Measurements from ENCODE around the gene ONECUT1.

ONECUT1 gene

DNA sequence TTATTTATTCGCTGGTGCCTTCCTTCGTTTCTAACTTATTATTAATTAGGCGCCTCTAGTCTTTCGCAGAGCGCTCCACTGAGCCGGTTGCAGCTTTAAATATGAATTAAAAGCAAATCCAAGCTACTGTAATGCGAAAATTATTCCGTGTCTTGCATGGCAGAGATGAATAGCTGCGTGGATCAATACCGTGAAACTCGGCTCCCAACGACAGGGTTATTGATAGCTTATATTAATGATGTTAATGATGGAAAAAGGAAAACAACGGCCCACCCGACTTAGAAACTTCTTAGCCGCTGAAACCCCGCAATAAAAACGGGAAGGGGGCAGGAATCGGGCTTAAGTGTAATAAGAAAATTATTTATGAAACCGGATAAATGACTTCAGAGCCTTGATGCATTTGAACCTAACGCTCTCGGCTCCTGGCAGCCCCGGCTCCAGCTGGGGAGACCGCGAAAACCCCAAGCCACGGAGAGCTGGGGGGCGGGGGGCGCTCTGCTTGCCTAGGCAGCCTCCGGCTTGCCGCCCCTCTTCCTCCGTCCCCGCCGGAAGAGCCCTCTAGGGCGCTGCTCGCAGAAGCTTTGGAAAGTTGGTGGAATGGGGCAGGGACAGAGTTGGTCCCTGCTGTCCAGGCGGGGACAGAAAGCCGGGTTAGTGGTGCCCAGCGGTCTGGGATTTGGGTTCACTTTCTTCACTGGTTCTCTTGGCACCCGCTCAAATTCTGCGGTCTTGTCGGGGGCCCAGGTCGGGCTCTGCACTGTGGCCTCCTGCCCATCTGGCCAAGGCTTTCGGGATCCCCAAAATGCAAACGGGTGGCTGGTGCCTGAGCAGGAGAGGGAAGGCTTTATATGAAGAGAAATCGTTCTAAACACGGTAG lies 7.7 kb upstream of the ONECUT1 start:
- in situ Hi-C loops (cut with MboI; ENCODE audit: low sequenced_read_pairs) = no loop called here

DNA sequence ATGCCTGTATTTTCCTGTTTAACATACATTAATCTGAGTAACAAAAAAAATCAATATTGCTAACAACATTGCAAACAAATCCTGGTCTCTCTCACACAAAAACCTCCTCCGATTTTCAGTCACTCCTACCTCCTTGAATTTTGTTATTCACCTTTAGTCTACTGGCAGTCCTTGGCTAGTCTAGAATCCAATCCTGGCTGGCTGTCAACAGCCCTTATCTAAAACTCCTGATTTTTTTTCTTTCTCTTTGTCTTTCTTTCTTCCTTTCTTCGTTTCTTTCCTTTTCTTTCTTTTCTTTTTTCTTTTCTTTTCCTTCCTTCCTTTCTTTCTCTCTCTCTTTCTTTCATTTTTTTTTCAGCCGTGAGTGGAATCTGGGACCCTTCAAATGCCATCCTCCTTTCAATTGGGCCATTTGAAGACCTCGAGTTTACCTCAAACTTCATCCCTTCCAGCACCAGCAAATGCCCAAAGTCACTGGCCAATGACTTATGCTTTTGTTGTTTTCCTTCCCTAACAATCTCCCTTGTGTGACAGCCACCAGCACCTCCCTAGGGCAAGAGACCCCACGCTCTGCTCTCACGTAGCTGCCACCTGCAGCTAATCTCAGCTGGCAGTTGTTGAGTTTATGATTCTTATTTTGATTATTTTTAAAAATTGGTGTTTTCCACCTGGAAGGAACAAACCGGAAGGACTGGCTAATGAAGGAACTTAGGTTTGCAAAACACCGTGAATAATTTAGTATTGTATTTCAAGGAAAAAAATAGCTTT lies 6.8 kb upstream of the ONECUT1 start:
- in situ Hi-C loops (cut with MboI; ENCODE audit: low sequenced_read_pairs) = no loop called here

DNA sequence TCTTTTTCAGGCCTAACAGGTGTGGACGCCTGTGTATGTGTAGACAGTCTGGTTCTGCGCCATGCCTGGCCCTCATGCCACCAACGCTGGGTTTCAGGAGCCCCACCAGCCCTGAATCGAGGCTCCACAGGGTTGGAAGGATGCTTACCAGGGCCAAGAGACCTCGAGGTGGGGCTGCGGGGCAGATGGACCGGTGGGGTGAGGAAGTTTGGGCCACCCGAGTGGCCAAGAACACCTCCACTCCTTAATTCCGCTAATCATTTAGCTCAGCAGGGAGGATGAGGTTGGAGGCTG lies 6.0 kb upstream of the ONECUT1 start:
- in situ Hi-C loops (cut with MboI; ENCODE audit: low sequenced_read_pairs) = no loop called here

DNA sequence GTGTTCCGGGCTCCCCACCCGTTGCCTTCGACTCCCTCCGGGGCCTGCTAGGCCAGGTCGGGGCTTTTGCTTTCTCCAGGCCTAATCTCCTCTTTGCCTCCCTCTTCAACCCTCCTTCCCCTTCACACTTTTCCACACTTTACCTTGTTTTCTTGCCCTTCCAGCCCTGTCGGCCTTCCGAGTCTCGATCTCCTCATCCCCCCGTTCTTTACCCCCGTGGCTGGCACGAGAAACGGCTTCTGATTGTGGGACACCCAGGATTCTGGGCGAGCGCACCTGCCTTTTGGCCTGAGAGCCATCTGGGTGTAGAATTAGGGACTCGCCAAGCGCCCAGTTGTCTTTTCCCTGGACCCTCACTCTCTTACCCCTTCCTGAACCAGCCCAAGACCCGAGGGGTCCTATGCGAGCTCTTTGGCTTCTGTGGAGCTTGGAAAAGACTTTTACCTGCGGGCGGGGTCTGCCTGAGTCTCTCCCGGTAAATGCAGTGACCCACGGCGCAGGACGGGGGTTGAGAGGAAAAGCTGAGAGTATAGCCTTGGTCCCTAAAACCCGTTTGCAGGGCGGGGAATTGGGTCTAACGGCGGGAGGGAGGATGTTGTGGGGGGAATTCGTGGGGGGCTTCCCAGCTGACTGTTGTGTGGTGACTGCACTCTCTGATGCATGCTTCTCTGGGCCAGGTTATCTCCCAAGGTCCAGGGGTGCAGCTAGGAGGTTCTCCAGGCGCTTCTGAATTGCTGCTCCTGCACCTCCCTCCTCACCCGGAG lies 5.5 kb upstream of the ONECUT1 start:
- in situ Hi-C loops (cut with MboI; ENCODE audit: low sequenced_read_pairs) = no loop called here

DNA sequence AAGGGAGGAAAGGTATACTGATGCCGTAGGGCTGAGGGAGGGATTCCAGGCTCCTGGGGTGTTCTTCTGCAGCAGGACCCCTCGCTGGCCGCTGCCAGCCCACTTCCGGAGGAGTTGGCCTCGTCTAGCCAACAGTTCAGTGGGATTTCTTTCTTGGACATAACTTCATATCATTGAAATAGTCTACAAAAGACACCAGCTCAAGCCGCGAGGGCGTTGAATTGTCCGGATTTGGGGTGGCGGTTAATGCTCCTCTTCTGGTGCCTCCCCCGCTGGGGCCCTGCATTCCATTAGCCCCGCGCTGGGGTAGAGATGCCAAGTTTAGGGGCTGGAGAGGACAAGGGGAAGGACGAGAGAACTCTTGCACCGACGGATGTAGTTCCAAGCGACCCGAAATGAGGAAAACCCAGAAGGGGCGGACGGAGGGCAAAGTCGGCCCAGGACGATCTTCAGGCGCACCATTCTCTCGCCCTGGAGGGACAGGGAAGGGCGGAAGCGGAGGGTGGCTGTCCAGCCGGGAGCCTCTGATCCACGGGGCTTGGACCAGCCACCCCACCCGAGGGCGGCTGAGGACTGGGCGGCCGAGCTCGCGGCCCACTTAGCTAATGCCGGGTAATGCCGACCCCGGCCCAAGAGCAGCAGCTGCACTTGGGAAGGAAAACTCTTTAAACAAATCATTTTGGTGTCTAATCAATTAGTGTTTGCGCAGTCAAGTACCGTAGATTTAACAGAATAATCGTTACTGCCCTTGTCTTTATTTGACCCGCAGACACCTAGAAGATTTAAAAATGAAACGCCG lies 4.7 kb upstream of the ONECUT1 start:
- in situ Hi-C loops (cut with MboI; ENCODE audit: low sequenced_read_pairs) = no loop called here

DNA sequence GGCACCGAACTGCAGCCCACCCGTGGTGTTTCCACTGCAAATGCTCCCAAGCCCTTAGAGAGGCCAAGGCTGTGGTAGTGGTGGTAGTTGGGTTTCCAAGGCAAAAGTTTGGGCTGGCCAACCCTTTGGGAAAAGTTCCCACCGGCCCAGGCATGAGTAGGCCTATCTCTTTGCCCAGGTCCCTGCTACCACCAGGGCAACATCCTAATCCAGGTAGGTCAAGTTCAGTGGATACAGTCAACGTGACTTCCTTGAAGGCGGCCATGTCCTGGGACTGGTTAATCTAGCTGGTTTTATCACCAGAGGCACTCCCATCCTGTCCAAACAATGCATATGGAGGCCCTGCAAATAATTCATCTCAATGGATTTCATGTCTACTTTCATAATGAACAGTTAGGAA lies 1.6 kb upstream of the ONECUT1 start:
- in situ Hi-C loops (cut with MboI; ENCODE audit: low sequenced_read_pairs) = no loop called here

DNA sequence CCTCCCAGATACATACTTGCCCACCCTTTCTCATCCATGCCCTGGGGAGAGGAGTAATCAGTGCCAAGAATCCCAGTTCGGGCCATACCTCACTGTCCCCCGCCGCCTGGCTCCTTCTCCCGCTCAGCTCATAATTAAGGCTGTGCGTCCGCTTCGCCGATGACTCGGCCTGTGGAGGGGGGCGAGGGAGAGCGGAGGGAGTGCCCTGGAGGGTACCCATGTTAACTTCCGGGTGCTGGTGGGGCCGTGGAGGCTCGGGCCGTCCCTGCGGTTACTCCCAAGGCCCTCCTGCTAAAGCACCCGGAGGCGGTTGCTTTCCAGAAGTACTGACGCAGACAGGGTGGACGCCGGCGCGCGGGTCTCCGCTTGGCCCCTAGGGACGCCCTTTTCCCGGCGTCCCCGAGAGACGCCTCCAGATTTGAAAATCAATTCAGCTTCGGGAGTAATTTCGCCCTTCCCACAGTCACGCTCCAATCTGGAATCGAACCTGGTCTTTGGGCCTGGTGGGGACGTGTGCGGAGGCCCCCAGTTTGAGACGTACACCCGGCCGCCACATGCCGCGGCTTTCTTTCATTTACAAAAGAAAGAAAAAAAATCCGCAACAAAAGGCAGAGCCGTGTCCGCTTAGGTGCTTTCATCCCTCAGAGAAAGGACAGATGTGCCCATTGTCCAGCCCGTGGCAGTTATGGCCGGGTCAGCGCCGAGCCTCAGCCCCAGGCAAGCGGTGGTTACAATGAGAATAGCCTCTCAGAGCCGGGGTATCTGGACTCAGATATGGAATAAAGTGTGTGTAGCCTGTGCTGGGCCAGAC lies 1.0 kb upstream of the ONECUT1 start:
- in situ Hi-C loops (cut with MboI; ENCODE audit: low sequenced_read_pairs) = no loop called here

DNA sequence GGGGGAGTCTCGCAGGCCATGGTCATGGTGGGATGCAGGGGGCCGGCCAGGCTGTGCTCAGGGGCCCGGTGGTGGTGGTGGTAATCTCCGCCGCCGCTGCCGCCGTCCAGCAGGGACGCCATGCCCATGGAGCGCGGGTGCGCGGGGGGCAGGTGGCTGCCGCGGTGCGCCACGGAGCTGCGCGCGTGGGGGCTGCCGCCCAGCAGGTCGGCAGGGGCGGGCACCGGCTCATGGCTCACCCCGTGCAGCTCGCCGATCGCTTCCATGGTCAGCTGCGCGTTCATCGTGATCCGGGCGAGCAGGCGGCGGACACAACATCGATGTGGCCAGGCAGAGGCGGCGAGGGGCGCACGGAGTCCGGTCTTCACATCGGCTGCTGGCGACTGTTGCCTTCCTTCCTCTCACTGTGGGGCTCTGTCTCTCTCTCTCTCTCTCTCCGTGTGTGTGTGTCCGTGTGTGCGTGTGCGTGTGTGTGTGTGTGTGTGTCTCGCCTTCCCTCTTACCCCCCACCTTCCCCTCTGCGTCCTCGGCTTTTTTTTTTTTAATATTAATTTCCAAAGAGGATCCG lies 451 bp downstream of the ONECUT1 start:
- in situ Hi-C loops (cut with MboI; ENCODE audit: low sequenced_read_pairs) = no loop called here

DNA sequence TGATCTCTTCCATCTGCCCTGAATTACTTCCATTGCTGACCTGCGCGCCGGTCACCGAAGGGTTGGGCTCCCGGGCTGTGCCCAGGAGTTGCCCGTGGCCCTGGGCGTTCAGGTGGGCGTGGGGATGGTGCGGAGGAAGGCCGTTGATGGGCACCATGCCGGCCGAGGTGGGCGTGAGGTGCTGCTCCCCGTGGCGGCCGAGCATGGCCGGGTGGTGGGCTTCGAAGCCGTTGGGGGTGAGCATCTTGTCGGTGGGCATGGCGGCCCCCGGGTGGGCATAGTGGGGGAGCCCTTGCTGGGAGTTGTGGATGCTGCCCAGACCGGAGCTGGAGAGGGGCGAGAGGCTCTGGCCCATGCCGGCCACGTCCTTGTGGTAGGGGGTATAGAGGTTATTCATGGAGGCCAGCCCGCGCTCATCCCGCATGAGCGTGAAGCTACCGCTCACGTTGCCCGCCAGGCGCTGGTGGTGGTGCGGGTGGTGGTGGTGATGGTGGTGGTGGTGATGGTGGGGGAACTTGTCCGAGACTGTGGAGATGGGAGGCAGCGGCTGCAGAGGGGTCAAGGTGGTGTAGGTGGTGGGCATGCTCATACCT lies 1.0 kb downstream of the ONECUT1 start:
- in situ Hi-C loops (cut with MboI; ENCODE audit: low sequenced_read_pairs) = no loop called here

DNA sequence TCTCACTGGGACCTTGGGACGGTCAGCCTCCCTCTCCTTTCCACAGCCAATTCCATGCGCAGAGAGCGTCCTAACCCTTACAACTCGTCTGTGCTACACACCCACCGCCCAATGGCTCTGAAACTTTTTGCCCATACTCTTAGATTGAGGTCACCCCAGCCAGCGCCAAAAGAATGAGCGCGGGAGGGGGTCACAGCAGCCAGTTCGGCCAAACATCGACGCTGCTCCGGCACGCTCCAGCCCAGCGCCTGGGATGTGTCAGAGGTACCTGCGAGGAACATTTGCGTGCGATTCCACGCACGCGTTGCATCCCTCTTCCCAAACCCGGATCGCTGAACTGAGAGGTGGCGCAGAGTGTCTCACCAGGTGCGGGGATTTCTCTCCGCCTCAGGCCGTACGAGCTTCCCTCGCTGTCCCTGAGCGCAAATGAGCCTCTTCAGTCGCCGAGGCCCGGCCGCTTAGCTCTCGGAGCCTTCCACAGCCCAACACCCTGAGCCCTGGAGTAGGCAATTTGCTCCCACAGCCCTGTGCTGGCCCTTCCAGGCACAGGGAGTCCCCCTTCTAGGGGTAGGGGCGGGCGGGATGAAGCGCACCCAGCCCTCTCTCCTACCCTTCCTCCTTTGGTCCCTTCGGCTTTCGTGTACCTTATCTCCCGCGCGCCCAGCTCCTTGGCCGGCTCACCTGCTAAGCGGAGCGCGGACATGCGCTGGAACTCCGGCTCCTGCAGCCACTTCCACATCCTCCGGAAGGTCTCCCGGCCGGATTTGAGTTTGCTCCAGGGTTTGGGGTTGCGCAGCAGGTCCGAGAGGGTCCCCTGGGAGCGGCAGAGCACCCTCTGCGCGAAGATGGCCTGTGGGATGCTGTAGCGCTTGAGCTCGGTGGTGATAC lies 1.8 kb downstream of the ONECUT1 start:
- in situ Hi-C loops (cut with MboI; ENCODE audit: low sequenced_read_pairs) = no loop called here

DNA sequence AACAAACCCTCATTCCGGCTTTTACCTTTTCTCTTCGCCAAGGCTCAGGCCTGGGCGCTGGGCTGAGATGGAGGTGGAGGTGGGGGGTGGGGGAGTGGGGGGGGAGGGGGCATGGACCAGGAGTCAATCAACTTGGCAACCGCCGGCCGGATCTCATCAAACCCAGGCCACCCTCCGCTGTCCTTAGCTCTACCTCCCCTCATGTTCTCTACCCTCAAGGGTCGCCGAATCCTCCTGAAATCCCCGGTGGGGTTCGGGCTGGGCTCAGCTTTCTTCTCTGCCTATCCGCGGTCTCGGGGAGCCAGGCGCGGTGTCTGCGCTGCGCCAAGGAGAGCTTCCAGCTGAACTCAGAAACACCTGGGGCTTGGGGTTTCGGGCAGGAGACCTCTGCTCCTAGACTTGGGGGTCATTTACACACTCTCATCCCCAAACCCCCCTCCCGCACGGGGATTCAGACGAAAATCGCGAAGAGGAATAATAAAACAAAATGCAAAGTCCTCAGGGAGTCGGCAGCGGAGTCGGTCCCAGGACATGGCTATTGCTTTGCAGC lies 2.5 kb downstream of the ONECUT1 start:
- in situ Hi-C loops (cut with MboI; ENCODE audit: low sequenced_read_pairs) = no loop called here

DNA sequence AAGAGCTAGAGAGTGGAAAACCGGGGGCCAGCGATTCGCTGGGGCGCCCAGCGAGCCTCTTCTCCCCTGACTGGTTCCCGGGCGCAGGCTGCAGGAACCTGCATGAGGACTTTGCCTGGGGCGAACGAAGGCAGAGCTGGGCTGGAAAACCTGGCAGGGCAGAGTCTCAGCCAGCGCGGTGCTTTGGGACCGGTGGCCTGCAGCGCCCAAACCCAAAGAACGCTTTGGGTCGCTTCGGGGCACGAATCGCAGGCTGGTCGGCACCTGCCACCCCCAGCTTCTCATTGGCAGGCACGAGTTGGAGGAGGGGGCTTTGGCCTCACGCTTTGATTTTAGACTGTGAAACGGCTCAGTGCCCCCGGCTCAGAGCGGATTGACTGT lies 3.0 kb downstream of the ONECUT1 start:
- in situ Hi-C loops (cut with MboI; ENCODE audit: low sequenced_read_pairs) = no loop called here

DNA sequence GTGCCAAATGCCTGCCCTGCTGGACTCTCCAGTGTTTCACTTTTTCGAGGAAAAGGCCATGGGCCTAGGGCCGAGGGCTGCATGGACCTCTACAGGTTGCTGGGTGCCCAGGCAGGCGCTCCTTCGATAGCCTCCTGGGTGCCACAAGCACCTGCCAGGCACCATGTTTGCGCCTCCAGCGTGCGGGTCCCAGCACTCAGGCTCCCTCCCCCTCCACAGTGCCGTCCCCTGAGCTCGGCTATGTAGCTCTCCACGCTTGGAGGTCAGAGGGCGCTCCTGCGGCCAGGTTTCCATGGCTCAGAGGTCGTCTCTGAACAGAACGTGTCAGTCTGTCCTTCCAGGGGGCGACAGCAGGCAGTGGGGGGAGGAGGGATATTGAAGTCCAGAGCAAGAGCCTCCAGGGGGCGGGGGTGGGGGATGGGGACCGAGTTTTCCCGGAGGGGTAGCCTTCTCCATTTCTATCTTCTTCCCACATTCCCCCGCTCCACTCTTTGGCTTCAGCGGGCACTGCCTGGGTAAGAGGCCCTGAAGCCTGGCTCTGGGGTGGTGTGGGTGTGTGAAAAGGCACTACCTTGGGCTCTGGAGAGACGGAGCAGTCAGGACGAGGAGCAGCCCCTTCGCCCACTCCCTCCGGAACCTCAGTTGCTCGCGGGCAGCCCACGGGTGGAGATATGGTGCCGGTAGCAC lies 3.6 kb downstream of the ONECUT1 start:
- in situ Hi-C loops (cut with MboI; ENCODE audit: low sequenced_read_pairs) = no loop called here

DNA sequence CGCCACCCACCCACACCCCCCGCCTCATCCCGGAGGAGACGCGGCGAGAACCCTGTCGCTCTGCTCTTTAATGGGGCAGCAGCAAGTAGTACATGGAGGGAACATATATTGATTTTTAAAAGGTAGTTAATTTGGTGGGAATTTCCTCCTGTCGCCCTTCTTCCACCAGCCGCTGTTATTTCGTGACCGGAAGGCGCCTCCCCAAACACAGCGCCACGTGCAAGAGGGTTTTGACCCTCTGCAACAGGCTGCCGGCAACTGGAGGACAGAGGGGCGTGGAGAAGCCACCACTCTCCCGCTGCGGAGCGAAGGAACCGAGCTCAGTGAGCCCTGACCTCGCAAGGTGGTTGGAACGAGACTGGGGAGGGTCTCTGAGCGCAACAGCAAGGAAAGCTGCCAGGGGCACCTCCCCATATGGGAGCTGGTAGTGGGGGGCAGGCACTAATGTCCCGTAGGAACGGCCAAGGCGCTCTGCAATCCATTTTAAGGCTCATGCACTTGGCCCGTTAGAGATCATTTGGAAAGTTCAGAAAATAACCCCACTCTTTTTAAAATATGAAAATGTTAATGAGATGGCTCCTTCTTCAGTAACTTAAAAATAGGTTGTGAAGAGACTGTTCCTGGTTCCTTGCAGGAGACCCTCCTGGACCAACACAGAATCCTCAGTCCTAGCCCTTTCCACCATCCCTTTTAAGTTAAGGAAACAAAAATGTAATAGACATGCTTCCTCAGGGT lies 4.3 kb downstream of the ONECUT1 start:
- in situ Hi-C loops (cut with MboI; ENCODE audit: low sequenced_read_pairs) = no loop called here

DNA sequence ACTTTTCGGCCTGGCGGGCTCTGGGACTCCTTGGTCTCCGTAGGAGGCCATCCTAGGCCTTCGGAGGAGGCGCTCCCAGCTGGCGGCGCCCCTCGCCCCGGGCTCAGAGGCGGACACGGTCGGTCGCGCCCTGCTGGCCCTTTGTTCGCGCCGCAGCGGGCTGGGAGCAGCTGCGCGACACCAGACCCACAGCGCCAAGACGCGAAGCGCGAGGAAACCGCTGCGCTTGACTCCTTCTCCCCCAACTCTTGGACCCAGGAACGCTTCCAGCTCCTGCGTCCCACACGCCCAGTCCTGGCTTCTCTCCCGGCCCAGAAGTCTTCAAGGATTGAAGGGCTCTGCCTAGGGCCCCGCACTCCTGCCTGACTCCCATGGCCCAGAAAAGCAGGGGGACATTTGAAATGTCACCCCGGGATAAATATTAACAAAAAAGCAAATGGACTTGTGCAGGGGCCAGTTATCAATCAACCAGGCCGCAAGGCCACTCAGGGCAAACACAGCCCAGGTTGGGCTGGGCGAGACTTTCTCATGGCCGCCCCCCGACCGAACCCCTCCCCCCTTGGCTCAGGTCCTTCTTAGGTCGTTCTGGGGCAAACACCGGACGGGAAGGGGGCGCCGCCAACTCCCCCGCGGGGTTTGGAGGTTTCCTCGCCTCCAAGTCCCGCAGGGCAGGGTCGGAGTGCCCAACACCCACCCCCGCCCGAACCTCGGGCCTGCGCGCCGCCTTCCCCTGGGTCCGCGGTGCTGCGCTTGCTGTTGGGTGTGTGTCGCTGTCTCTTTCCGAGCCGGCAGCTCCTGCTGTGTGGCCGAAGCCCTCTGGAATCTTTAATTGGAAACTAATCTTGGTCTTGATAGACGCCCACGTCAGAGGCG lies 5.1 kb downstream of the ONECUT1 start:
- in situ Hi-C loops (cut with MboI; ENCODE audit: low sequenced_read_pairs) = no loop called here
